KBM-7 (cell line): ENCODE measurements around the gene TPD52L1.
"Not testable (repeated sequence)": the region's sequence is repeated elsewhere in the genome, so short reads cannot be mapped to it uniquely, and the experiment has no call there.

Source experiments
- DNase-seq: peaks from one replicate; pipeline ENCODE4 v3.0.0-alpha.2; 2015
- in situ Hi-C: fragments of 300-500 bp; cut with MboI; formaldehyde crosslinking; loops from 2 replicates; pipeline ENCODE4 v1.14.3; 2020; ENCODE audit warnings: low sequenced_read_pairs, low pct_unique_long_range_greater_than_20kb, mixed read lengths

TPD52L1 gene

DNA sequence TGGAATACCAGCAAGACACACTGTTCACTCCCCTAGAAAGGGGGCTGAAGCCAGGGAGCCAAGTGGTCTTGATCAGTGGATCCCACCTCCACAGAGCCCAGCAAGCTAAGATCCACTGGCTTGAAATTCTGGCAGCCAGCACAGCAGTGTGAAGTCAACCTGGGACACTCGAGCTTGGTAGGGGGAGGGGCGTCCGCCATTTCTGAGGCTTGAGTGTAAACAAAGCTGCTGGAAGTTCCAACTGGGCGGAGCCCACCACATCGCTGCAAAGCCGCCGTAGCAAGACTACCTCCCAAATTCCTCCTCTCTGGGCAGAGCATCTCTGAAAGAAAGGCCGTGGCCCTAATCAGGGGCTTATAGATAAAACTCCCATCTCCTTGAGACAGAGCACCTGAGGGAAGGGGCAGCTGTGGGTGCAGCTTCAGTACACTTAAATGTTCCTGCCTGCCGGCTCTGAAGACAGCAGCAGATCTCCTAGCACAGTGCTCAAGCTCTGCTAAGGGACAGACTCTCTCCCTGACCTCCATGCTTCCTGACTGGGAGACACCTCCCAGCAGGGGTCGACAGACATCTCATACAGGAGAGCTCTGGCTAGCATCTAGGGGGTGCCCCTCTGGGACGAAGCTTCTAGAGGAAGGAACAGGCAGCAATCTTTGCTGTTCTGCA, 126.9 kb downstream of the TPD52L1 start:
- in situ Hi-C loops, DNase-seq: not testable (repeated sequence)

DNA sequence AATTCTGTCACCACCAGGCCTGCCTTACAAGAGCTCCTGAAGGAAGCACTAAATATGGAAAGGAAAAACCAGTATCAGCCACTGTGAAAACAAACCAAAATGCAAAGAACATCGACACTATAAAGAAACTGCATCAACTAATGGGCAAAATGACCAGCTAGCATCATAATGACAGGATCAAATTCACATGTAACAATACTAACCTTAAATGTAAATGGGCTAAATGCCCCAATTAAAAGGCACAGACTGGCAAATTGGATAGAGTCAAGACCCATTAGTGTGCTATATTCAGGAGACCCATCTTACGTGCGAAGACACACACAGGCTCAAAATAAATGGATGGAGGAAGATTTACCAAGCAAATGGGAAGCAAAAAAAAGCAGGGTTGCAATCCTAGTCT, 128.9 kb downstream of the TPD52L1 start:
- in situ Hi-C loops, DNase-seq: not testable (repeated sequence)

DNA sequence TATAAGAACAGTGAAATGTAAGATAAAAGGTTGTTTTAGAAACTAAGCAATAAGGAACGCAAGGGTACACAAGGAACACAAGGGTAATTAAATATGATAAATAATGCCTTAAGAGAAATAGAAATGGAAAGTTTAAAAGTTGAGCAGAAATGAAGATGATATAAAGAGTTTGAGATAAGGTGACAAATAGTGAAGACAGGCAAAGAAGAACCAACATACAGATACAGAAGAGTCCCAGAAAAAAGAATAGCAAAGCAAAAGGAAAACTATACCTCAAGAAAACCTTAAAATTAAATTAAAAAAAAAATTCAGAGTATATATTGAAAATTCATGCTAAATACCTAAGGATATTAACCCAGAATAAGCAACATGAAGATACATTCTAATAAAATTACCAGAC, 131.8 kb downstream of the TPD52L1 start:
- in situ Hi-C loops, result no loop called here
- no peak for DNase-seq

DNA sequence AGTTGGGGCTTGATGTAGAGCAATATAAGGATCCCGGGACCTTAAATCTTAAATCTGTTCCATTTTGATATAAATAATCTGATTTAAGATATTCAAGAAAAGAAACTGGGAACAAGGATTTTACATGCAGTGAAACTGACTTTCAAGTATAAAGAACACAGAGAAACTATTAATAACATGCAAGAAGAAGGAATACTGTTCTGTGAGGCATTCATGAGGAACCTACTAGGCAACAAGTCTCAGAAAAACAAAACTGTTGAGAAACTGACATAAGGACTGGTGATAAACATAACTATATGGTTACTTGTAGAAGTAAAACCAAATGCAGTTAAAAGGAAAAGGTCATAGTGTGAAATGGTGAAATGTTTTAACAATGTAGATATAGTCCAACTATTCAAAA, 132.4 kb downstream of the TPD52L1 start:
- in situ Hi-C loops, result no loop called here
- no peak for DNase-seq

DNA sequence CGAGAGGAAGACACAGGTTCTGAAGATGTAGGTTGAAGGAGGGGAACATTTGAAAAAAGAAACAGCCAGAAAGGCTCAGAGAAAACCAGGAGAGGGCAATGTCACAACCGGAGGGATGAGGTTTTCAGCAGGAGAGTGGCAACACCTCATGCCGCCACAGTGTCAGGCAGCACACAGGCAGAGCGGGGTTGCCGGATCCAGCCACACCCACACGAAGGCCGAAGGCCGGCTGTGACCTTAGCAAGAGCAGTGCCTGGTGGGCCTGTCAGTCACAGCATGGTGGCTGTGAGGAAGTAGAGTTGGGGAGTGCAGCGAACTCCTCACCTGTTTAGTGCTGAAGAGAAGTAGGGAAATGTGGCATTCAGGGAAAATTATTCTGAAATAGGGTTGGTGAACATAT, 134.1 kb downstream of the TPD52L1 start:
- DNase-seq, result no peak
- in situ Hi-C loops, result no loop called here

DNA sequence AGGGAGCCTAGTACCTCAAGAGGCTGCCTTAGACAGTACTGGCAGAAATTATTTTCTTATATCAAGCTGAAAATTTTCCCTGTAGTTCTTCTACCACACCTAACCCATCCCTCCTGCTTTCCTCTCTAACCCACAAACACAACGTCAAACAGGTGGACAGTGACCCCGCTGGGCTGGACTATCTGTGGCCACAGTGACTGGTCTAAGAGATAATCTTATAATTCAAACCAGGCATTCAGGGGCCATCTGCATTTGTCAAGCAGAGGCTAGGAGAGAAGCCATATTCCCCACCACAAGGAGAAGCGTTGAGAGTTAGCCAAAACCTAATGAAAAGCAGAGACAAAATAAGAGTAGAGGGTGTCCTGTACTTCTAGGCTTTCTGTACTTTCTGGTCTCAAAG, 140.0 kb downstream of the TPD52L1 start:
- in situ Hi-C loops, result no loop called here
- DNase-seq, result no peak

DNA sequence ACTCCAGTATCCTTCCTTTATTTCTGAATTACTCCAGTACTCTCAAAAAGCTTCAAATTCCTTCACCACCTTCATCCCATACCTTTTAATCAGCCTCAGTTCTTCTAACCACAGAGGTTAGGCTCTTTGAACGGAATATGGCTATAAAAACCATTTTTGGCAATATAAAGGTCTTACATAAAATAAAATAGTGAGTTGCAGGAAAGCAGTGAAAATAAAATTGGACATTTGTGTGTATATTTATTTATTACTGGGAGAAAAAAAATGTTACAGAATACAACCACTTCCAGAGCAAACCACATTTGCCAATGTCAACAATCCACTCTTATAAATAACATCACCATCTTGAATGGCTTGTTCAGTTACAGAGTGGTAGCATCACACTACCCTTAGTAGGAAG, 140.5 kb downstream of the TPD52L1 start:
- DNase-seq, result no peak
- in situ Hi-C loops, result no loop called here

DNA sequence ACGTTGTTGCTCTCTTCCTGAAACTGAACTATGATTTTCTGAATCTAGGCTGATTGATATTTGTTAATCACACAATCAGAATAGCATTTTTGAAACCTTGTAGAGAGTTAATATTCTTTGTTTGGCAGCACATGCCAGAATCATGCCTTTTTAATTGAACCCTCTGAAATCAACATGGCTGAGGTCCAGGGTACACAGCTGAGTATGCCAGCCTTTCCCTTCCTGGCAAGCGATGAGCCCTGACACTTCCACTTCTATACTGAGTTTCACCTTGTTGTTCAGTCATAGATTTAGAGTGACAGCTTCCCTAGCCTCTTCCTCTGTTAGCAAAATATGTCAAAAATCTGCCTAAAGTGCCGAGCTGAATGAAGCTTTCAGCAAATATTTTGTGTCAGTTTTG, 141.4 kb downstream of the TPD52L1 start:
- no peak for DNase-seq
- in situ Hi-C loops, result no loop called here

DNA sequence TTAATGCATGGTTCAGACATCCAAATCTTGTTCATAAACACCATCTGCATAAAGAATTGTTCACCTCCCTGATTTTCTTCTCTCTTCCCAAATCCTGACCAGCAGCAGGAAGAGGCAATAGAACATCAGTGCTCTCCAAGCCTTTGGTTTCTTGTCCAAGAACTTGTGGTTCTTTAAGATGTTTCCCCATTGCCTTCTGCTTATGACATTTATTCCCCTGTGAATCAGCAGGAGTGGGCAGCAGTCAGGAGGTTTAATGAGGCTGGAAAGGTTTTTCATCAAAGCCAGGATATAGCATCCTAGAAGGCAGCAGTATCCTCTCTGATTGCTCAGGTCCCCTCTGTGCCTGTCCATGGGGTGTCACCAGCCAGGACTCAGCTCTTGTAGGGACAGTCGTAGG, 142.9 kb downstream of the TPD52L1 start:
- DNase-seq, result no peak
- in situ Hi-C loops, result no loop called here

DNA sequence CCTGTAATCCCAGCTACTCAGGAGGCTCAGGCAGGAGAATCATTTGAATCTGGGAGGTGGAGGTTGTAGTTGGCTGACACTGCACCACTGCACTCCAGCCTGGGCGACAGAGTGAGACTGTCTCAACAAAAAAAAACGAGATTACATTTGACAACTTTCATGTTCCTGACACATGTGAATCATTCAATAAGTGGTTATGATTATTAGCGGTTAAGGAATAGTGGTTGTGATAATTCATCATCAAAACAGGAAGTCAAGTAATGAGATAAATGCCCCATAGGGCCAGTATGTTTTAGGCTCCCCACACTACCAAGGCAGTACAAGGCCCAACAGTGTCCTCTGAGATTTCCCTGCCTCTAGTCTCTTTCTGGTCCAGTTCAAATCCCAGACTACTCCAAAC, 145.7 kb downstream of the TPD52L1 start:
- DNase-seq, result no peak
- in situ Hi-C loops, result no loop called here

DNA sequence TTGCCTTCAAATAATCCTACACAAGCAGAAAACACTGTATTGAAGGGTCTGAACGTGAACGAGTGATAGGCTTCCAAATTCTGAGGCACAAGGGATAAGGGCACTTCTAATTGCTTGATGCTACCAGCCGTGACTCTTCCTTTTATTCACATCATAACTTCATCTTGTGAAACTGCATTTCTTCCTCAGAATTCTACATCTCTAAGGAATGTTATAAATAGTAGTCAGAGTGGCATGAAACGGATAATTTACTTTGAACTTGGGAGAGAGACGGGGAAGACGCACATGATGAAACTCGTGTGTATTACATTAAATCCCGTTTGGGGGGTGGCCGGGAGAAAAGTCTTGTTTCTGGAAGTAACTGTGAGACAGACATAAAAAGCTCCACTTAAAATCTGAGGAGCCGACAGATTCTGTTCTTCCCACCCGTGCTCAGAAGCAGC, 147.4 kb downstream of the TPD52L1 start:
- in situ Hi-C loops, result no loop called here
- peak; percentile 53 for DNase-seq

DNA sequence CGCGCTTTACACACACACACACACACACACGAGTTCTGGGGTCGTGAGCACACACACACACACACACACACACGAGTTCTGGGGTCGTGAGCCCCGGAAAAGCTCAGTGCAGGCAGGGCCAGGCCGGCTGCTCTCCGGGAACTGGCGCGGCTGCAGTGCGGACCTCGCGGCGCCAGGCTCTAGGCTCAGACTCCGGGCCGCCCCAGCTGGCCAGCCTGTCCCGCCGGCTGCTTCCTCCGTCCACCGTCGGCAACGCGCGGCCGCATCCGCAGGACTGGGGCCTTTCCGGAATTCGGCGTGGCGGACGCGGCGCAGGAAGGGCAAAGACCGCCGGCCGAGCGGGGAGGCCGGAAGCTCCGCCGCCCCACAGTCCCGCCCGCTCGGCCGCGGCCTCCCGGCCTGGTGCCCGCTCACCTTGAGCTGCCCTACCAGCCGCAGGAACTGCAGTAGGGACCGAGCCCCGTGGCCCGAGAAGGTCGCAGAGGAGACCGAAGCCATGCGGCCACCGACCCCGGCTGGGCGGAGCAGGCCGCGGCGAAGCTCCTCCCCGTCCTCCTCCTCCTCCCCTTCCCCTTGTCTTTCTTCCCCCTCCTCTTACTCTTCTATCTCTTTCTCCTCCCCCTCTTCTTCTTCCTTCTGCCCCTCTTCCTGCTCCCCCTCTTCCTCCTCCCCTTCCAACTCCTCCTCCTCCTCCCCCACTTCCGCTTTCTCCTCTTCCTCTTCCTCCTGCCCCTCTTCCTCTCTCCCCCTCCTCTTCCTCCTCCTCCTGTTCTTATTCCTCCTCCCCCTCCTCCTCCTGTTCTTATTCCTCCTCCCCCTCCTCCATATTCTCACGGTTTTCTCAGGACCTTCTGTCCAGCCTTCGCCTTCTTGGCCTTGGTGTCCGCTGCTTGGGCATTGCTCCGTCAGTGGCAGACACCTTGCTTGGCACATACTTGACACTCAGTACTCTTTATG, 148.1 kb downstream of the TPD52L1 start, which contains the start of gene HDDC2:
Gene HDDC2 (minus strand): TSS at position 533 of the 957 bp plus-strand sequence. CDS start 35 bp downstream, at position 498.
- in situ Hi-C loops, result no loop called here
- DNase-seq, result peak; percentile 73

DNA sequence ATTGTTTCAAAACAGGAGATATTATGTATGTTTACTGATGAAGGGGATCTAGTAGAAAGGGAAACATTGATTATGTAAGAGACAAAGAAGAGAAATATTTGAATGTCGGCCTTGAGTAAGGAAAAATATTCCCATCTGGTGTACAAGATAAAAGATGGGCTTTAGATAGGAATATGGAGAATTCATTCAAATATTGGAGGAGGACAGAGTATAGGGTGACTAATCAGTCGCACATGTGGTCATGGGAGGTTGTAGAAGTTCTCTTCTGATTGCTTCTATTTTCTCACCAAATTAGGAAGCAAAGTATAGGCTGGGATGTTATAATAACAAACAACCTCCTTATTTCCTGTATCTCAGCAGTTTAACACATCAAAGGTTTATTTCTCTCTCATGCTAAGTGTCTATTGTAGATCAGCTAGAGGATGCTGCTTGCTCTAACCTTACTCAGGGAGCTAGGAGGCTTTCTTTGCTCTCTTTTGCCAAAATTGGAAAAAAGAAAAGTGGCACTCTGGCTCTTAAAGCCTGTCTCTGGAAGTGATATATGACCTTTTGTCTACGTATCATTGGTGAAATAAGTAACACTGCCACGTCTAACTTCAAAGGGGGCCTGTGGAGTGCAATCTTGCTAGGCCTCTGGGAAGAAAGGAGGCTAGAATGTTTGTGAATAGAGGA, 149.4 kb downstream of the TPD52L1 start:
- in situ Hi-C loops, result no loop called here
- no peak for DNase-seq

DNA sequence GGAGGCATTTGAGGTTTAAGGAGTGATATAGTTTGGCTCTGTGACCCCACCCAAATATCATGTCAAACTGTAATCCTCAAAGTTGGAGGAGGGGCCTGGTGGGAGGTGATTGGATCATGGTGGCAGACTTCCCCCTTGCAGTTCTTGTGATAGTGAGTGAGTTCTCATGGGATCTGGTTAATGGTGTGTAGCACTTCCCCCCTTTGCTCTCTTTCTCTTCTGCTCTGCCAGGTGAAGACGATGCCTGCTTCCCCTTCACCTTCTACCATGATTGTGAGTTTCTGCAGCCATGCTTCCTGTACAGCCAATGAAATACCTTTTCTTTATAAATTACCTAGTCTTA, 149.9 kb downstream of the TPD52L1 start:
- in situ Hi-C loops, result no loop called here
- DNase-seq, result peak; percentile 14

DNA sequence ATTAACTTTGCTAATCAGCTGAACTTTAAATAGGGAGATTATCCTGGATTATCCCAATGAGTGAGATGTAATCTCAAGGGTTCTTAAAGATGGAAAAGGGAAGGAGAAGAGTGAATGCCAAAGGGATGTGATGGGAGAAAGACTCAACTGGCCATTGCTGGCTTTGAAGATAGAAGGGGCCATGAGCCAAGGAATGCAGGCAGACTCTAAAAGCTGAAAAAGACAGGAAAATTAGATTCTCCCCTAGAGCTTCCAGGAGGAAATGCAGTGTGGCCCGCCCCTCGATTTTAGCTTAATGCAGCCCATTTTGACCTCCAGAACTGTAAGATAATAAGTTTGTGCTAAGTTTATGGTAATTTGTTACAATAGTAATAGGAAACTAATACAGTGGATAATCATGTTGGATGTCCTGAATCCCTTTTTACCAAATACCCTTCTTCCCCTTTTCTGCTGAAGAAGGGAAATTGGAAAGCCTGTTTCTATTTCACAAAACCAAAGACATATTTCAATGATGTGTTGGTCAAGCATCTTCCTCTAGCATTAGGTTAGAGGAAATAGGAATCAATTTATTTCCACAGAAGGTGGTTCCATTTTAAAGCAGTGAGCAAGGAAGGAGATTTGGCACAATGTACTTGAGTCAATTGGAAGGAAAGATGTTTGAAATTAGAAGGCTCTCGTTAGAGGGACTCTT, 151.5 kb downstream of the TPD52L1 start:
- DNase-seq, result no peak
- in situ Hi-C loops, result no loop called here

DNA sequence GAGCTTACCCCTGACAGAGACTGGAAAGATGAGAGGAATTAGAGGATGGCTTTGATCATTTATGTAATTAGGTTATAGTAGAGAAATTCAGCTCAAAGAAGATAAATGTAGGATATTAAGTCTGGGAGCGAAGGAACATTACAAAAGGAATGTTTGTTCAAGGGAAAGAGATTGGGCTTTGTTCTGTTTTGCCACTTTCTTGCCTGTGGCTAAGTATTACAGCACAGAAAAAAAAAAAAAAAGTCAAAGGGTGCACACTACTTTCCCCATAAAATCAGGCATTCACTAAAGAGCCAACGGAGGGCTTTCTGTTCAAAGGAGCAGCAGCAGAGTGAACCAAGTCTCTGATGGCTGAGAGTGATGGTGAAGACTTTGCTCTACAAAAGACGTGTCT, 153.2 kb downstream of the TPD52L1 start:
- no peak for DNase-seq
- in situ Hi-C loops, result no loop called here

DNA sequence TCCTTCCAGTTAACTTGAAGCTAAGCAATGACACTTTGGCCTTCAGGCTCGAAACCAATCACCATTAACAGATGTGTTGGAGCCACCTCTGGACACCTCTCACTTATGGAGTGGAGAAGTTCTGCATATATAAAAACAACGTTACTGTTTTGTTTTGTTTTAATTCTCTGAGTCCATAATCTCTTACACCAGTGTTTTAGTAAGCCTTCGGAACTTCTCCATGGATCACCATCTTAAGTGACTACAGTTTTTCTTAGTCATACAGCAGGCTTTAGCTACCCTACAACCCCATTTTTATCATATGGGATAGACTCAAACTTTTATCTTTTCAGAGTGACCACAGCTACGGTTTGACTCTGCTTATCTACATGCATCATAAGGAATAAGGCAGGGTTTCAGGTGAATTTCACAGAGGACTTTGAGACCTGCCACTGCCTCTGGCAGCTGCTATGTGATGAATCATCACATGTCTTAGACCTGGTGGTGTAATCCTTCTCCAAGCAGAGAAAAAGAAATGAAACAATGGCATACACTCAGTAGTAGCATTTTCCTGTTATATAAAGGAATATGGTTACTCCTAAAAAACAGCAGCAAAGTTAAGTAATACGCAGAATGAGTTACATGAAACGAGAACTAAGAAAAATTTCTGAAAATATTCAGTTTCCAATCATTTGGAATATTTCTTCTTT, 153.7 kb downstream of the TPD52L1 start:
- in situ Hi-C loops, result no loop called here
- DNase-seq, result no peak

DNA sequence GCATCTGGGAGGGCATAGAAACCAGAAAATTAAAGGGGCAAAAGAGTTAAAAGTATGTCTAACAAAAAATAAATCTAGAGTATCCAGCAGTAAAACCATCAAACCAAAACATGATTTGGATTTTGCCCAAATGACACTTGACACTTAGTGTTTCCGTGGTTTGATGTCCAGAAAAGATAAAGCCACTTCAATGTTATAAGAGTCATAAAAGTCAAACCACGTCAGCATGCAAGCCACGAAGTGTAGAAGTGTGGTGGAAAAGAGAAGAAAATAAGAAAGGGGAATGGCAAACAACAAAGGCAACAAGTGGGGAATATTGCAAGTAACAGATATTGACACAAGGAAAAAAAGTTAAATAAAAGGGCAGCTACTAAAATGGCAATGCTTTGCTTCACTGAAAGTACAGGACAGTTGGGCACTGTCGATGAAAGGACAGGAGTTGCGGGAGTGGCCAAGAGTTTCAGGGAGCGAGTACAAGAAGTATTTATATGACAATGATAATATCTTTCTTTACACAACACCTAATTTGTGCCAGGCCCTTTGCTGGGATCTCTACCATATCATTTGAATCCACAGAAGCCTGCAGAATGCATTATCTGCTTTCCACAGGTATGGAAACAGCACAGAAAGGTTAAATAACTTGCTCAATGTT, 154.5 kb downstream of the TPD52L1 start:
- in situ Hi-C loops, result no loop called here
- DNase-seq, result peak; percentile 33
